GM19328 (cell line): ENCODE results near the gene MIDN.
"Not testable (repeated sequence)": the region's sequence is repeated elsewhere in the genome, so short reads cannot be mapped to it uniquely, and the experiment has no call there.

Source experiments
- ATAC-seq: cut with Tn5 transposase; IDR thresholded peaks from one replicate; pipeline ENCODE4 v1.9.1; 2021; ENCODE audit warnings: mild to moderate bottlenecking, moderate library complexity; ENCODE audit not compliant: unreplicated experiment

The MIDN gene

DNA sequence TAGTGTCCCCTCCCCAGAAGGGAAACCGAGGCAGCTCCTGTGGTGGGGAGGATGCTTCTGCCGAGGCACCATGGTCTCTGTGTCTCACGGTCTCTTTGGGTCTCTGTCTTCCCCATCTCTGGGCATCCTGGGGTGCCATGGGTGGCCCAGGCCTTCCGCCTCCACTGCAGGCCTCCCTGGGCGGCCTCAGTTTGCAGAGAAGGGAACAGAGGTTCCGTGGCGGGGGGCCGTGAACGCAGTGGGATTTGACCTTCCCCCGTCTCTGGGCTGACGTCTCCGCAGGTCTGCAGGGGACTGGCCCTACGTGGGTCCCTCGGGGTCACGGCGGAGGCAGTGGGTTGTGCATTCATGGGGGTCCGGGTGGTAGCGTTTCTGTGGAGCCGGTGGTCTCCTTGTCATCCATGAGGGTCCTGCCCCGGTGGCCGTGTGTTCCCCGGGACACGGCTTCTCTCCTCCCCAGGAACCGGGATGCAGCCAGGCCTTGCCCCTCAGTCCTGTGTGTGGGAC lies 41.9 kb downstream of the MIDN start:
- no peak for ATAC-seq

DNA sequence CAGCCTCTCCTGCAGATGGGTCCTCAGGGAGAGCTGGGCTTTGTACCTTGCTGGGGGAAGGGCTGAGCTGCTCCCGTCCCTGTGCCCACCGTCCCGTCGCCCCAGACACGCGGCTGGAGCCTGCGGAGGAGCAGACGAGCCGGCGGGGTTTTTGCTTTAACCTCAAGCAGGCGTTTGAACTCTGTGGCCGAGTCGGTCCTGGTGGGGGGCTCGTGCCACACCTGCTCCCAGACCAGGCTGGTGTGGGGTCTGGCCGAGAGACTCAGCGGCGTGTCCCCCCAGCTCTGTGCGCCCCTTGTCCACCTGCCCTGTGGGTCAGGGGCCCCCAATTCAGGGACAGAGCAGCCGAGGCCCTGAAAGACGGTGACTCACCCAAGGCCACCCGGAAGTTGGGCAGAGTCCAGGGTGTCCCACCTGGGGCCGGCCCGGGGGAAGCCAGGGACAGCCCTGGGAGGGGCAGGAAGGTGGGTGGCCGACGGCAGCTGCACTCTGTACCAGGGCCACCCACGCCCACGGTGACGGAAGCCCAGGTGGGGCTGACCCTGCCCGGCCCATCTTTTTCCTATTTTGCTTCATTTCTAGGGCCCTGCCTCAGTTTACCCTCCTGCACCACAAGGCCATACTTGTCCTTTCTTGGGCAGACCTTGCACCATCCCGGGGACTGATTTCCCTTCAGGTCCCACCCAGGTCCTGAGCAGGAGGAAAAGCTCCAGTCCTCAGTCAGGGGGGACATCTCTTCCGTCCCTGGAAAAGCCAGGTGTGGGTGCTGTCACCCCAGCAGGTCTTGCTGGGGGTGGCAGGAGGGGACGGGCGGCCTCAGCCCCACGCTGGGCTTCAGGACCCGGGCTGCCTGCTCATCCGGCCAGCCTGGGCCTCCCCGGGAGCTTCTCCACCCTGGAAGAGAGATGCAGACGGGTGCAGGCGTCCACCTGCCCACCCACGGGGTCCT lies 42.6 kb downstream of the MIDN start:
- ATAC-seq = no peak

DNA sequence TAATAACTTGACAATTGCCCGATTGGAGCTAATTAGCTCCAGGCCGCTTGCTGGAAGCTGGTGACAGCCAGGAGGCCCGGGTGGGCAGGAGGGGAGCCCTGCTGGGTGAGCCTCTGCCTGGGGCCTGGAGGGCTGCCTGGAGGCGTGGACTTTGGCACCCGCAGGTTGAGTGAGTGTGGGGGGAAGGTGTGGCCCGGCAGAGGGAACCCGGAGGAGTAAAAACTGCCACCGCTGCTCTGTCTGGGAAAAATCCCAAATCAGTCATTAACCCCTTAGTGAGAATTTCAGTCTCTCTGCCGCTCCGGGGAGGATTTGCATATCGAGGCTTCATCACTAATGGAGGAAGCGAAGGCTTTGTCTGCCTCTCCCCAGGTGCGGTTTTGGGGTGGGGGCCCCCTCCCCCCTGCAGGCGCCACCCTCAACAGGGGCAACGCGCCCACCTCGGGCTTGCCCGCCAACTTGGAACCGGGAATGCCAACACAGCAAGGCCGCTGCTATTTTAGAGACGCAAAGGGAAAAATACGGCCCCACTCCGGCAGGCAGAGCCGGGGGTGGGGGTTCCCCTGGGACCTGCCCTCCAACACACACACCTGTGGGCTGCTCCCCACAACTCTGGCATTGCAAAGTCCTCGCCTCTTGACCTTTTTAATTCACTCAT lies 43.5 kb downstream of the MIDN start:
- ATAC-seq = no peak

DNA sequence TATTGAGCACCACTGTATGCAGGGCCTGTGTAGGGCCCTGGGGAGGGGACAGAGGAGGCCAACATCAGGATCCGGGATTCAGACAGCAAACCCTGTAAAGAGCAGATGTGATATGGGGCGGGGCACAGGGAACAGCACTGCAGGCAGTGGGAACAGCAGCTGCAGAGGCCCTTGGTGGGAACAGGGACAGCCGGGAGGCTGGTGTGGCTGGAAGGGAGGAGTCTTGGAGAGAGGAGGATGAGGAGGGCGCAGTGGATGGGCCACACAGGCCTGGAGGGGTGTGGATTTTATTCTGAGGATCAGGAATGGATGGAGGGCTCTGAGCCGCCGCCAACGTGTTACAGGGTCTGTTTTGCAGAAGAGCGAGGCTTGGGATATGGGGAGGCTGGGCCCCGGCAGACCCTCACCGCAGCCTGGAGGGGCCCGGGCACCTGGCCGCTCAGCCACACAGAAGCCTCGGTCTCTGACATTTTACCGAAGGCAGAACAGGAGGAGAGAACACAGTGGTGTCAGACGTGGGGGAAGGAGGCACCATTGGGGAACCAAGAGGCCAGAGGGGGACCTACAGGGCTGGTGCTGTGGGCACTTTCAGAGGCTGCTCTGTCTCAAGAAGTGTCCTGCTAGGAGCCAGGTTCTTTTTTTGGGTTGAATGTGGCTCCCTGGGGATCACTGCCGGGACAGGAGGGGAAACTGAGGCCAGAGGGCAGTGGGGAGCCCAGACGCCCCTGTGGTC lies 44.2 kb downstream of the MIDN start:
- no peak for ATAC-seq

DNA sequence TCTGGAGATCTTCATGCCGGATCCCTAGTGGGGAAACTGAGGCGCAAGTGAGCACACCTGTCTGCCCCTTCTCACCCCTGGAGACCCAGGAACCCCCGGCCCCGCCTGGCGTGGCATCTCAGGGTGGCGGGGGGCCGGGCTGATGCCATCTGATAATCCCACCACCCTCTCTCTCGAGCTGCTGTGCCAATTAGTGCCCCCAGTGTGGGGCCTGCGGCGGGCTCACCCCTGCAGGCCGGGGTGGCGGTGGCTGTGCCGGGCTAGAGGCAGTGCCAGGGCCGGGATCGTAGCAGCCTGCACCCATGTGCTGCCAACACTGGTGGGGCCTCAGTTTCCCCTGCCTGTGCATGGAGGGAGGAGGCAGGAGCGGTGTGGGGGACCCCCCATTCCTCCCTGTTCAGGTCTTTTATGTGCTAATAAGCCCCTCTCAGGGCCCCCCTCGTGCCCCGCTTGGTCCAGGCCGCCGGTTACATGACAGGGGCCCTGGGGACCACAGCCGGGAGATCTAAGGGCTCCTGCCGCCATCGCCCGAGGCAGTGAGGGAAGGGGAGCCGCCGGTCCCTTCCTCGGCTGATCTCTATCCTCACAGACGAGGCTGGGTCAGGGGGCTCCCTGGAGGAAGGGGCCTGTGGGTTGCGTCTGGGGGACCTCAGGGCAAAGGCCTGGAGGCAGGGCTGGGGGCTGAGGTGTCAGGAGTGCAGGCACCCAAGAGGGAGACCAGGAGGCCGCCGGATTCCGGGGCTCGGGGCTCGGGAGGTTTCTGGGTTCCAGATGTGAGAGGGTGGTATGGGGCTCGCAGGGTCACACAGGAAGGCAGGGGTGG lies 45.6 kb downstream of the MIDN start:
- ATAC-seq = no peak

DNA sequence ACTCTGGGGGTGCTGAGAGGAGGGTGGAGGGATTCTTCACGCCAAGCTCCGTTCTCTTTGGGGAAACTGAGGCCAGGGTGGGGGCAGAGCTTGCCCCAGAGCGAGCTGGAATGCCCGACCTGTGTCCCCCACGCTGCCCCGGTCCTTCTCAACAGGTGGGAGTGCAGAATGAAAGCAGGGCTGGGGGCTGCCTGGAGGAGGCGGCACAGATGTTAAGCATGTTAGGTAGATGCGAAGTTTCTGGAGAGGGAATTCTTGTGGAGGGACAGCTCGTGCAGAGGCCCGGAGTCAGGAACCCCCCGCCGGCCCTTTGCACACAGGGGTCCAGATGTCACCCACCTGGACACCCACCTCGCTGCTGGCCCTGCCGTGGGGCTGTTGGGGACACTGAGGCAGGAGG lies 46.3 kb downstream of the MIDN start:
- no peak for ATAC-seq

DNA sequence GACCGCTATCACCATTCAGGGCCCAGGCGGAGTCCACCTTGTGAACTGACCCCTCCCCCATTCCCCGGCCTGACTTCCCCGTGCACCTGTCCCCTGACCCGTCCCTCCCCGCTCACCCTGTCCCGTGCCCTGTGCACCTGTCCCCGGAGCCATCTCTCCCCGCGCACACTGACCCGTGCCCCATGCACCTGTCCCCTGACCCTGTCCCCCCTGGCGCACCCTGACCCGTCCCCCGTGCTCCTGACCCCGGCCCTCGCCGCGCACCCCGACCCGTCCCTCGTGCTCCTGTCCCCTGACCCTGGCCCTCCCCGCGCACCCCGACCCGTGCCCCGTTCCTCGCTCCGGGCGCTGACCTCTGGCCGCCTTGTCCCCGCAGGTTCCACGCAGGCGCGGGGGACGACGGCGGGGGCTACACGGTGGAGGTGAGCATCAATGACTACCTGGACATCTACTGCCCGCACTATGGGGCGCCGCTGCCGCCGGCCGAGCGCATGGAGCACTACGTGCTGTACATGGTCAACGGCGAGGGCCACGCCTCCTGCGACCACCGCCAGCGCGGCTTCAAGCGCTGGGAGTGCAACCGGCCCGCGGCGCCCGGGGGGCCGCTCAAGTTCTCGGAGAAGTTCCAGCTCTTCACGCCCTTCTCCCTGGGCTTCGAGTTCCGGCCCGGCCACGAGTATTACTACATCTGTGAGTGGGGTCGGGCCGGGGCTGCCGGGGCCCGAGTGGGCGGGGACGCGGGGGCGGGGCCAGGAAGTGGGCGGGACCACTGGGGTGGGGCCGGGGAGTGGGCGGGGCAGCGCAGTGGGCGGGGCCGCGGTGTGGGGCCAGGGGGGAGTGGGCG lies 47.0 kb downstream of the MIDN start:
- no peak for ATAC-seq

DNA sequence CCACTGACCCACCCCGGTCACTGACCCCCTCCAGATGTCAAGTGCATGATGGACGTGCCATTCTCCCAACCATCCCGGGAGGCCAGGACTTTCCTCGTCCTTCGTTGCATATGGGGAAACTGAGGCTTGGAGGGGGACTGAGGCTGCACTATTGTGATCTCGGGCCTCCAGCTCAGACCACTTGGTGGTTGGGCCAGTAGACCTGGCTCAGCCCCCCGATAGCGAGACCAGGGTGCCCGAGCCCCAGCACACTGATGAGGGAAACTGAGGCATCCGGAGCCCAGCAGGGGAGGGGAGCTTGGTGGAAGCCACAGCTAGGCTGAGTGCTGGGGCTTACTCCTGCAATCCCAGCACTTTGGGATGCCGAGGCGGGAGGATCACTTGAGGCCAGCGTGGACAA lies 47.7 kb downstream of the MIDN start:
- ATAC-seq = no peak

DNA sequence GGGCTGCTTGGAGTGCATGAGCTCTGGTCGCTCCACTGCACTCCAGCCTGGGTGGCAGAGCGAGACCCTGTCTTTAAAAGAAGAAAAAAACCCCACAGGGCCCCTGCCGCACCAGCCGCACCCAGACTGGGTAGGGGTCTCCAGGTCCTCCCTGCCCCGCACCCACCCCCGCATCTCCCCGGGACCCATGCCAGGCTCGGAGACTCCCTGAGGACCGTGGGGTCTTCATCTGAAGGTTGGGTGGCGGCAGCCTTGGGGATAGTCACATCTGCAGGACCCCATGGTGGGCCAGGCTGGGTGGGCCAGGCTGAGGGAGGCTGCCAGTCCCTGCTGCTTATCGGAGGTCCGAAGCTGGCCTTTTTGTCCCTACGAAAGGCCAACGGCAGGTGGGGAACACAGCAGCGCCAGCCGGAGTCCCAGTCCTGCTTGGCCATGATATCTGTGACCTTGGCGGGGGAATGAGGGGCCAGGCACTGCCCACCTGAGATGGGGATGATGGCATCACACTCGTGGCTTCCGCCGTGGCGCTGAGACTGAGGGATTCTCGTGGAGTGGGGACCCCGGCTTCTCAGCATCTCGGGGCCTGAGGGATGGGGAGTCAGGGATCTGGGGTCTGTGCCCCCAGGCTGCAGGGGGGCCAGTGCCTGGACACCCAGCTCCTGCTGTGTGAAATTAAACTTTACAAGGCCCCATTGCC lies 48.3 kb downstream of the MIDN start:
- no peak for ATAC-seq

DNA sequence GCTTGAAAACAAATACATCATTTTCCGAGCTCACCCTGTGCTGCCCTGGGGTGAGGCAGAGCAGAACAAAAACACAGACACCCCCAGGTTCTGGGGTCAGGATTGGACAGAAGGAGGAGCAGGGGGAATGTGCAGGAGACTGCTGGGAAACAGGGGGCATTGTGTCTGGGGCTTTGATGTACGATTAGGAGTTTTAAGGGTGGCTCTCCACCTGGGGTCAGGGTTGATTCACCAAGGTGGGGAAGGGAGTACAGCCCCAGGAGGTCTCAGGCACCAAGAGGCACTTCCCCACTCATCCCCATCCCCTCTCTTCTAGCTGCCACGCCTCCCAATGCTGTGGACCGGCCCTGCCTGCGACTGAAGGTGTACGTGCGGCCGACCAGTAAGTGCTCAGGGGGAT lies 49.9 kb downstream of the MIDN start:
- no peak for ATAC-seq

DNA sequence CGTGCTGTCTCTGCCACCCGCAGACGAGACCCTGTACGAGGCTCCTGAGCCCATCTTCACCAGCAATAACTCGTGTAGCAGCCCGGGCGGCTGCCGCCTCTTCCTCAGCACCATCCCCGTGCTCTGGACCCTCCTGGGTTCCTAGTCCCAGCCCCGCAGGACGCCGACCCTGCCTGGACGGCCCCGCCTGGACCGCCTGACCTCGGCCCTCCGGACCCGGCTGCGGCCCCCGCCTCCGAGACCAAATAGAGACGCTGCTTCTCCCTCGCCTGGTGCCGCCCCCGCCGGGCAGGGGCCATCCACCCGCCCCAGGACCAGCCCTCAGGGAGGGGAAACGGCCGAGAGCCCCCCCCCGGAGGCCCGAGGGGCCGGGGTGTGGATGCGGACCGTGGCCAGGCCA lies 51.4 kb downstream of the MIDN start:
- ATAC-seq = no peak

DNA sequence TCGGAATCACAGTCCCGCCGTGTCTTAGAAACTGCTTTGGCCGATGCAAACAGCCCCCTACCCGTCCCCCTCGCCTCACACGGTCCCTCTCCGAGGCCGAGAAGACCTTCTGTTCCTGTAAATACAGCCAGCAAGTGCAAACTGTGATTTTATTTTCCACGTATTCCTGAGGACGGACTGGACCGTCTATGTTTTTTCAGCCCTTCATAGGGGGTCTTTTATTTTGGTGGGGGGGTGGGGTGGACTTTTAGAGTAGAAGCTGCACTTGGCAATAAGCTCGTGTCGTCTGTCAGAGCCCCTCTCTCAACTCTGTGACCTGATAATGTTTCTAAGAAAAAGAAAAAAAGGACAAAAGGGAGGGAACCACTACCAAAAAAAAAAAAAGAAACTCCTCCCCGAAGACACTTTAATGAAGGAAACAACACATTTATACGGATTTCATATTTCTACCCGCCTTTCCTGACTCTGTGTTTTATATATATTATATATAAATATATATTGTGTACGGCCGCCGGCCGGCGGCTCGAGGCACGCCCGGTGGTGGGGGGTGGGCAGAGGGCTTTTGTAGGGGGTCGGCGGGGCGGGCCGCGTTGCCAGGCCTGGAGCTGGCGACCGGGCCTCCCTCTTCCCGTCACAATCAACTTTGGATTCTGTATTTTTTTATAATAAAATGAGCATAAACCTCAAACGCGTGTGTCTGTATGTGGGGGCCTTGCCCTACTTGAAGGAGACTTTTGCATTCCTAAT lies 52.5 kb downstream of the MIDN start:
- no peak for ATAC-seq

DNA sequence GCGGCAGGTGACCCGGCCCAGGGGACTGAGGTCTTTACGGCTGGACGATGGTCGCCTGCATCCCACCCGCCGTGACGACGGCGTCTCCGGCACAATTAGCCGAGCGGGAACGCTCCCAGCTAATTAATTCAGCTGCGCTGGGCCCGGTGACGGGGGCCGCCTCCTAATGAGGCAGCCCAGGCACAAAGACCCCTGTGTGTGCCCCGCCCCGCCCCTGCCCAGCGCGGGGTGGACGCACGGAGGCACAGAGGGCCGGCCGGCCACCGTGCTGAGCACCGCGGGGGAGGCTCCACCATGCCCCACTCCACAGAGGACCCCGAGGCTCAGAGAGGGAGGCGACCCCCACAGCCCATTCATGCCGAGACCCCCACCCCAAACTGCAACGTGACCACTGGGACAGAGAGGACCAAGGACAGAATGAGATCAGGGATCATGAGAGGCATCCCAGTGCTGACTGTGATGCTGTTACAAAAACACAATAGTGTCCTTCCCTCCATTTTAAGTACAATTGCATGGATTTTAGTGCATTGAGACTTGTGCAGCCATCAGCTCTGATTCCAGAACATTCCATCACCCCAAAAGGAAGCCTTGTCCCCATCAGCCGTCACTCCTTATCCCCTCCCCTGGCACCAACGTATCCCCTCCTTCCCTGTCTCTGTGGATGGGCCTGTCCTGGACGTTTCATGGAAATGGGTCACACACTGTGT lies 54.3 kb downstream of the MIDN start:
- no peak for ATAC-seq

DNA sequence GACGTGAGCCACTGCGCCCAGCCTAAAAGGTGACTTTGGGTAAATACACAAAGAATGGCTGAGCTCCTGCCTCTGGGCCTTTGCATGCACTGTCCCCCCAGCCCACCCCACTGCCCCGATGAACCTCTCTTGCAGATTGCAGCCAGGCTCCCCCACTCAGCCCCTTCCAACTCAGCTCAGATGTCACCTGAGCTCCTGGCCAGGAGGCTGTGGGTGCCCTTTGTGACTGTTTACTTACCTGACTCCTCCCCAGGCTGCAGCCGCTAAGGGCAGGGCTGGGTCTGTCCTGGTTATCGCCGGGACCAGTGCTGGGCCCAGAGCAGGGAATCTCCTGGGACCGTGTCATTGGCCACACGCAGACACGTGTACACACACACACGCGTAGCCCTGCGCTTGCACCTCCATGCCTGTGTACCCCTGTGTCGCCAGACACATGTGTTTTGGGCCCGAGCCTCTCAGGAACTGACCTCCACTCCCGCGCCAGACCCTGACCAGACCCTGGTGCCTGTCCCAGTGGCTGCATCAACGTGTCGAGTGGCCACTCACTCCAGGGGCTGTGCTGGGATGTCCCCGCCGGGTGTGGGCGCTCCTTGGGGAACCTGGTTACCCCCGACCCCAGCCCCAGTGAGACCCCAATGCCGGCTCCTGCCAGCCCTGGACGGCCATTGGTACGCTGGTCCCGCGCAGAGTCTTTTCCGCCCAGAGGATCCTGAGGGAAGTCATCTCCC lies 56.0 kb downstream of the MIDN start:
- ATAC-seq = no peak

DNA sequence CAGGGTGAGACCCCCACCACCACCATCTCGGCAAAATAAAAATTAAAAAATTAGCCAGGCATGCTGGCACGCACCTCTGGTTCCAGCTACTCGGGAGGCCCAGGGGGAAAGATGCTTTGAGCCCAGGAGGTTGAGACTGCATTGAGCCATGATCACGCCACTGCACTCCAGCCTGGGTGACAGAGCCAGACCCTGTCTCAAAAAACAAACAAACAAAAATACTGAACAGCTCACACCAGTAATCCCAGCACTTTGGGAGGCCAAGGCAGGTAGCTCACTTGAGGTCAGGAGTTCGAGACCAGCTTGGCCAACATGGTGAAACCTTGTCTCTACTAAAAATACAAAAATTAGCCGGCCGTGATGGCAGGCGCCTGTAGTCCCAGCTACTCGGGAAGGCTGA lies 57.0 kb downstream of the MIDN start:
- not testable (repeated sequence) for ATAC-seq

DNA sequence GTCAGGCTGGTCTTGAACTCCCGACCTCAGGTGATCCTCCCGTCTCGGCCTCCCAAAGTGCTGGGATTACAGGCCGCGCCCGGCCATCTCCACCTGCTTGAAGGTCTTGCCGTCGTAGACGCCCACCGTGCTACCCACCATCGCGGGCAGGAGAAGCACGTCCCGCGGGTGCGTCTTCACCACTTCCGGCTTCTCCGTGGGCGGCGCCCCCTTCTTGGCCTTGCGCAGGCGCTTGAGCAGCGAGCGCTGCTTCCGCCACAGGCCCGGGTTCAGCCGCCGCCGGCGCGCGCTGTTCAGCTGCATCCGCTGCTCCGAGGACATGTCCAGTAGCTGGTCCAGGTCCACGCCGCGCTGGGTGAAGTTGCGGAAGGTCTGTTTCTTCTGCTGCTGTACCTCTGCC lies 58.9 kb downstream of the MIDN start:
- no peak for ATAC-seq

DNA sequence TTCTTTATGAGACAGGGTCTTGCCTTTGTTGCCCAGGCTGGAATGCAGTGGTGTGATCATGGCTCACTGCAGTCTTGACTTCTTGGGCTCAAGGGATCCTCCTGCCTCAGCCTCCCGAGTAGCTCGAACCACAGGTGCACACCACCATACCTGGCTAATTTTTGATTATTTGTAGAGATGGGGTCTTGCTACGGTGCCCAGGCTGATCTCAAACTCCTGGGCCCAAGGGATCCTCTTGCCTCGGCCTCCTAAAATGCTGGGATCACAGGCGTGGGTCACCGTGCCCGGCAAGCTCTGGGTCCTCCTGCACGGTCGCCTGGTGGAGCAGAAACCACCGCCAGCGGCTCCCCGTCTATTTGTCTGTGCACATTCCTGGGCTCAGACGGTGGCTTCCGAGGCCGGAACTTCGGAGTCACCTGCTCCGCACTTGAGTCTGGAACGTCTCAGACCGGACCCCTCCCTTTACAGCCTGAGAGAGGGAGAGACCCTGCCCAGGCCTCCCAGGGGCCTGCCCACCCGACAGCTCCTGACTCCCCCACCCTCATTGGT lies 59.4 kb downstream of the MIDN start:
- no peak for ATAC-seq
